Nephron (organoid): Measurements from ENCODE around the gene FBXL5.

Experiments used
- H3K27ac Mint-ChIP-seq, 3 experiments: 2 replicates each; pipeline ENCODE4 v1.8.0; 2020; ENCODE audit warnings: mixed read lengths in 3 of 3, mild to moderate bottlenecking in 2 of 3, moderate library complexity in 1 of 3
- H3K27me3 Mint-ChIP-seq: 2 replicates; pipeline ENCODE4 v1.8.0; 2021; ENCODE audit warnings: low read depth, mild to moderate bottlenecking, moderate library complexity, mixed read lengths
- H3K36me3 Mint-ChIP-seq: 2 replicates; pipeline ENCODE4 v1.8.0; 2020; ENCODE audit warnings: low read depth, mixed read lengths
- H3K4me1 Mint-ChIP-seq: 2 replicates; pipeline ENCODE4 v1.8.0; 2020; ENCODE audit warnings: mixed read lengths
- H3K4me3 Mint-ChIP-seq, 3 experiments: 2 replicates each; pipeline ENCODE4 v1.8.0; 2020; ENCODE audit warnings: mild to moderate bottlenecking in 3 of 3, mixed read lengths in 3 of 3, moderate library complexity in 2 of 3
- H3K9me3 Mint-ChIP-seq: 2 replicates; pipeline ENCODE4 v1.8.0; 2020; ENCODE audit warnings: mixed read lengths
- CTCF ChIP-seq, 3 experiments: fragments of 200-600 bp; sonication (generic); IDR thresholded peaks; one replicate each; pipeline ENCODE4 v1.5.0; 2021; ENCODE audit warnings: antibody characterized with exemption in 3 of 3; ENCODE audit not compliant: unreplicated experiment in 3 of 3

The FBXL5 gene, protein sequence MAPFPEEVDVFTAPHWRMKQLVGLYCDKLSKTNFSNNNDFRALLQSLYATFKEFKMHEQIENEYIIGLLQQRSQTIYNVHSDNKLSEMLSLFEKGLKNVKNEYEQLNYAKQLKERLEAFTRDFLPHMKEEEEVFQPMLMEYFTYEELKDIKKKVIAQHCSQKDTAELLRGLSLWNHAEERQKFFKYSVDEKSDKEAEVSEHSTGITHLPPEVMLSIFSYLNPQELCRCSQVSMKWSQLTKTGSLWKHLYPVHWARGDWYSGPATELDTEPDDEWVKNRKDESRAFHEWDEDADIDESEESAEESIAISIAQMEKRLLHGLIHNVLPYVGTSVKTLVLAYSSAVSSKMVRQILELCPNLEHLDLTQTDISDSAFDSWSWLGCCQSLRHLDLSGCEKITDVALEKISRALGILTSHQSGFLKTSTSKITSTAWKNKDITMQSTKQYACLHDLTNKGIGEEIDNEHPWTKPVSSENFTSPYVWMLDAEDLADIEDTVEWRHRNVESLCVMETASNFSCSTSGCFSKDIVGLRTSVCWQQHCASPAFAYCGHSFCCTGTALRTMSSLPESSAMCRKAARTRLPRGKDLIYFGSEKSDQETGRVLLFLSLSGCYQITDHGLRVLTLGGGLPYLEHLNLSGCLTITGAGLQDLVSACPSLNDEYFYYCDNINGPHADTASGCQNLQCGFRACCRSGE

GRCh38 chr4:15655223-15656037 lies at the start of gene FBXL5:
Gene FBXL5, minus strand, starts transcription at chr4:15655357. Its CDS starts 70 bp downstream, at chr4:15655287.
- Mint-ChIP-seq H3K4me3 (peak within 1 kb of the TSS; percentile 98 to 100 (median 100)), H3K36me3 (no peaks in the 10 kb centered on the region), H3K27me3 (no peaks in the 10 kb centered on the region), H3K9me3 (no peaks in the 10 kb centered on the region), H3K27ac (peak within 1 kb of the TSS; percentile 99 to 100 (median 100)), H3K4me1 (peaks cover 46% of the 10 kb centered on the region)
- TF ChIP-seq CTCF (IDR thresholded peaks at IDR 0.05; ENCODE audit: unreplicated experiment in 3 of 3), result no peak

GRCh38 chr4:15704129-15704528 lies 49.0 kb upstream of the FBXL5 start:
- H3K27me3 Mint-ChIP-seq, result peaks cover 4% of the 10 kb centered on the region
- no peaks in the 10 kb centered on the region for H3K36me3 Mint-ChIP-seq
- no peaks in the 10 kb centered on the region for H3K4me1 Mint-ChIP-seq
- peaks cover 3% of the 10 kb centered on the region for H3K9me3 Mint-ChIP-seq
- H3K27ac Mint-ChIP-seq, result no peak overlapping the region
- TF ChIP-seq CTCF (IDR thresholded peaks at IDR 0.05; ENCODE audit: unreplicated experiment in 3 of 3), result no peak
- H3K4me3 Mint-ChIP-seq, result no peak overlapping the region

DNA sequence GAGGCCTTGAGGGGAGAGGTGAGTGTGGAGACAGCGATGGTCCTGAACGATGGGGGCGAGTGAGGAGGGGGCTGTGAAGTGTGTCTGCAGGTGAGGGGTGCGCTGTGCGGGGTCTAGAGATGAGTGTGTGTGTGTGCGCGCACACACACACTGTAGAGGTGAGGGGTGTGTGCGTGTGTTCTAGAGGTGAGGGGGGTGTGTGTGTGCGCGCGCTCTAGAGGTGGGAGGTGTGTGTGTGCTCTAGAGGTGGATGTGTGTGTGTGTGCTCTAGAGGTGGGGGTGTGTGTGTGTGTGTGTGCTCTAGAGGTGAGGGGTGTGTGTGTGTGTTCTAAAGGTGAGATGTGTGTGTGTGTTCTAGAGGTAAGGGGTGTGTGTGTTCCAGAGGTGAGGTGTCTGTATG lies 48.3 kb upstream of the FBXL5 start:
- Mint-ChIP-seq H3K4me1 (no peaks in the 10 kb centered on the region), H3K9me3 (peaks cover 3% of the 10 kb centered on the region), H3K27ac (no peak overlapping the region), H3K36me3 (no peaks in the 10 kb centered on the region), H3K27me3 (peaks cover 4% of the 10 kb centered on the region), H3K4me3 (no peak overlapping the region)
- TF ChIP-seq CTCF (IDR thresholded peaks at IDR 0.05; ENCODE audit: unreplicated experiment in 3 of 3), result no peak

DNA sequence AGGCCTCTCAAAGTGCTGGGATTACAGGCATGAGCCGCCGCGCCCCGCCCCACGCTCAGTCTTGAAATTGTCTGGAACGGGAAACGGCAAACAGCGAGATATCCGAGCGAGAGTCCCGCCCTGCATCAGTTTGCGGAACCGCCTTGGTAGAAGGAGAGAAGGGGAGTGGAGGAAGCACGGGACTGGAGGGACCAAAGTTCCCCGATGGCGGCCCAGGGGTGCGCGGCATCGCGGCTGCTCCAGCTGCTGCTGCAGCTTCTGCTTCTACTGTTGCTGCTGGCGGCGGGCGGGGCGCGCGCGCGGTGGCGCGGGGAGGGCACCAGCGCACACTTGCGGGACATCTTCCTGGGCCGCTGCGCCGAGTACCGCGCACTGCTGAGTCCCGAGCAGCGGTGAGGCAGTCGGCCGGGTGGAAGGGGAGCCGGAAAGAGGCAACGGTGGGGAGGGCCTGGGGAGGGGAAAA lies 47.8 kb upstream of the FBXL5 start, which contains the start of gene BST1:
BST1 (plus strand) TSS at position 125 of the 463 bp plus-strand sequence; CDS start at position 205, 80 bp downstream.
- Mint-ChIP-seq H3K36me3 (no peaks in the 10 kb centered on the region), H3K9me3 (peaks cover 3% of the 10 kb centered on the region), H3K27me3 (peaks cover 4% of the 10 kb centered on the region), H3K27ac (no peak within 1 kb of the TSS), H3K4me1 (no peaks in the 10 kb centered on the region), H3K4me3 (no peak within 1 kb of the TSS)
- no peak for TF ChIP-seq CTCF (IDR thresholded peaks at IDR 0.05; ENCODE audit: unreplicated experiment in 3 of 3)

DNA sequence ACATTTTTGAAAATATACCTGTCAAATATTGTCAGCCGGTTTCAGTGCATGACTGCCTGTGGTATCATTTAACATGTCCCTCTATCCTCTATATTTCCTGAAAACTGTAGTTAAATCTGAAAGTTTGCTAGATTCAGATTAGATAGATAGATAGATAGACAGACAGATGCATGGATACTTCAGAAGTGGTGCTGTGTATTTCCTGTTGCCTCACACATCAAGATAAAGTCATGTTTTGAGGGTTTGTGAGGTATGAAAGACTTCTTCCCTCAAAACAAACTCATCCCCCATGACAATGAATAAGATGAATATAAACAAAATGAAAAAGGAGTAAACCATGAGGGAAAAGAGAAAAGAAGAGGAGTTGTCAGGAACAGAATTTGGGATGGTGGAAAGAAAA lies 41.7 kb upstream of the FBXL5 start:
- Mint-ChIP-seq H3K36me3 (peaks cover 4% of the 10 kb centered on the region), H3K27me3 (peaks cover 4% of the 10 kb centered on the region), H3K9me3 (peaks cover 3% of the 10 kb centered on the region), H3K4me1 (no peaks in the 10 kb centered on the region), H3K4me3 (no peak overlapping the region), H3K27ac (no peak overlapping the region)
- TF ChIP-seq CTCF (IDR thresholded peaks at IDR 0.05; ENCODE audit: unreplicated experiment in 3 of 3), result no peak
